ENCODE data around the gene PRUNE2. TPM values are rescaled to one million over a fixed set of nuclear protein-coding genes. Genes with fewer than 3 reads are reported as not detected.

Gene PRUNE2
- total and polyA plus RNA-seq, 2 of the 8 experiments (the other 6 are each of a cell fraction or from before 2014, with no cell fraction given), result 5.5 to 13.3 TPM

DNA sequence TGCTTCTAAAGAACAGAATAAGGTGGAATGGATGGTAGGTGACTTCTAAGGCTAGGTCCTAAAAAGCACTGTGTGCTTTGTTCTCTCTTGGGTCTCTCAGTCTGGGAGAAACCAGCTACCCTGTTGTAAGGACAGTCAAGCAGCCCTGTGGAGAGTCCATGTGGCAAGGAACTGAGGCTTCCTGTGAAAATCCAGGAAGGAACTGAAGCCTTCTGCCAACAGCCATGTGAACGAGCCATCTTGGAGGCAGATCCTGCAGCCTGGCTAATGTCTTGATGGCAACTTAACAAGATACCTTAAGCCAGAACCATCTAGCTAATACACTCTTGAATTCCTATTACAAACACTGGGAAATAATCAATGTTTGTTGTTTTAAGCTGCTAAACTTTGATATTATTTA is 241.8 kb downstream of the PRUNE2 start:
- no peak for DNase-seq (ENCODE audit: low read depth in 1 of 2, low spot score in 2 of 2)
- Histone ChIP-seq H2BK15ac (ENCODE audit: low read length) (no peak overlapping the region), H3K79me2 (ENCODE audit: control insufficient read depth in 1 of 2, insufficient read depth in 2 of 2, low read length in 2 of 2) (no peaks in the 10 kb centered on the region), H3K23ac (ENCODE audit: insufficient read length) (no peak overlapping the region), H4K91ac (replicated peaks; ENCODE audit: insufficient read length, low read length) (no peak overlapping the region), H3K4me3 (ENCODE audit: extremely low read depth in 1 of 4, insufficient read depth in 2 of 4, low read depth in 3 of 4, low read length in 4 of 4) (no peak overlapping the region), H3K23me2 (ENCODE audit: low read depth, low read length) (no peaks in the 10 kb centered on the region), H2BK12ac (ENCODE audit: low read depth, low read length) (no peak overlapping the region), H3K36me3 (ENCODE audit: control insufficient read depth in 2 of 4, insufficient read depth in 4 of 4, low read length in 3 of 4) (no peaks in the 10 kb centered on the region), H2AFZ (ENCODE audit: low read length) (no peak overlapping the region), H3K4me1 (replicated peaks in 1 of 4; ENCODE audit: control insufficient read depth in 3 of 4, insufficient read depth in 4 of 4, low read length in 3 of 4) (peaks cover 0 to 5% (median 1%) of the 10 kb centered on the region in 4 experiments; a peak in 3 of 7 replicates), H3K9ac (replicated peaks in 1 of 4; ENCODE audit: extremely low read depth in 1 of 4, low read depth in 3 of 4, low read length in 3 of 4) (no peak overlapping the region), H4K5ac (ENCODE audit: insufficient read length, low read depth, low read length) (no peak overlapping the region), H2AK5ac (ENCODE audit: low read depth, low read length) (no peak overlapping the region), H4K20me1 (replicated peaks in 1 of 2; ENCODE audit: control insufficient read depth in 1 of 2, insufficient read depth in 2 of 2, low read length in 2 of 2) (no peaks in the 10 kb centered on the region), H3K27me3 (replicated peaks in 1 of 4; ENCODE audit: control insufficient read depth in 3 of 4, extremely low read depth in 1 of 4, insufficient read depth in 3 of 4, low read length in 3 of 4) (no peaks in the 10 kb centered on the region), H3K4me2 (ENCODE audit: insufficient read depth in 1 of 2, low read depth in 2 of 2, low read length in 2 of 2) (no peak overlapping the region), H3K4ac (replicated peaks; ENCODE audit: insufficient read length, low read depth, low read length) (no peak overlapping the region), H2BK20ac (ENCODE audit: low read length) (no peak overlapping the region), H3K79me1 (ENCODE audit: low read depth, low read length) (no peaks in the 10 kb centered on the region), H2BK120ac (replicated peaks; ENCODE audit: low read depth, low read length) (no peak overlapping the region), H3K27ac (ENCODE audit: low read depth, low read length) (no peak overlapping the region), H4K8ac (ENCODE audit: extremely low read depth, insufficient read depth, low read length) (no peak overlapping the region), H3K14ac (ENCODE audit: insufficient read length) (no peak overlapping the region), H3K9me3 (ENCODE audit: insufficient read depth in 2 of 2, low read depth in 1 of 2, low read length in 1 of 2) (no peaks in the 10 kb centered on the region), H3K56ac (replicated peaks; ENCODE audit: insufficient read length, low read depth, low read length) (no peak overlapping the region), H2BK5ac (ENCODE audit: low read depth, low read length) (no peak overlapping the region), H3K18ac (ENCODE audit: extremely low read depth, low read length) (no peak overlapping the region)
- WGBS, 2 experiments (ENCODE audit: extremely low coverage in 1 of 2, insufficient coverage in 1 of 2, insufficient read length in 1 of 2, insufficient replicate concordance in 2 of 2, low coverage in 1 of 2, low lambda C conversion rate in 2 of 2, missing lambda C conversion rate in 1 of 2), result 90% methylated on average over 1 of the region's 1 CpG; no CpG with 5 or more reads in 1 of the 2 experiments
- ChIA-PET POLR2A (ENCODE audit: partially characterized antibody) (no interaction called here), CTCF (ENCODE audit: partially characterized antibody) (interaction anchor here (0.6 to 14.4 kb wide), 12 partner anchors 13 to 285 kb away, joined by 3 to 168 read pairs (median 4); no protein-coding TSS in a partner anchor)
- TF ChIP-seq CHD1 (IDR thresholded peaks at IDR 0.05; ENCODE audit: low read depth, low read length) (no peak), RFX5 (IDR thresholded peaks at IDR 0.05; ENCODE audit: borderline replicate concordance, low read depth, low read length) (no peak), EGR1 (IDR thresholded peaks at IDR 0.05; ENCODE audit: borderline replicate concordance, low read depth, low read length) (no peak), BACH1 (IDR thresholded peaks at IDR 0.05; ENCODE audit: low read length) (no peak)
- FAIRE-seq, result no peak

Data from H1 (cell line).